ENCODE data around the gene BMP2K.

- no peak for TF ChIP-seq CTCF (conservative IDR thresholded peaks at IDR 0.05; ENCODE audit: low read length)
- TF ChIP-seq EZH2phosphoT487 (IDR thresholded peaks at IDR 0.05; ENCODE audit: borderline replicate concordance, low read depth, low read length), result no peak
Measured at GRCh38 chr4:78878031-78878430, 101.9 kb downstream of the BMP2K start.
